GM18511 (cell line): ENCODE data around the gene SPRTN.

Experiments
- ATAC-seq: cut with Tn5 transposase; IDR thresholded peaks from one replicate; pipeline ENCODE4 v1.9.1; 2021; ENCODE audit warnings: mild to moderate bottlenecking, moderate library complexity; ENCODE audit not compliant: unreplicated experiment

Gene SPRTN

GRCh38 chr1:231338270-231339128, at the start of gene SPRTN:
Gene SPRTN, plus strand, starts transcription at chr1:231338293. Its CDS starts 91 bp downstream, at chr1:231338384.
- peak; percentile 10 for ATAC-seq

GRCh38 chr1:231295938-231296337, 42.2 kb upstream of the SPRTN start:
- ATAC-seq = no peak

GRCh38 chr1:231301990-231302389, 36.1 kb upstream of the SPRTN start:
- no peak for ATAC-seq

GRCh38 chr1:231310391-231310934, 27.6 kb upstream of the SPRTN start:
- no peak for ATAC-seq

- ATAC-seq = no peak
Observed at GRCh38 chr1:231311720-231312431, 26.2 kb upstream of the SPRTN start.

GRCh38 chr1:231312432-231312788, 25.7 kb upstream of the SPRTN start:
- no peak for ATAC-seq

- ATAC-seq = no peak
Observed at GRCh38 chr1:231313661-231314060, 24.4 kb upstream of the SPRTN start.

GRCh38 chr1:231315887-231316286, 22.2 kb upstream of the SPRTN start:
- peak; percentile 86 for ATAC-seq

GRCh38 chr1:231317306-231318014, 20.6 kb upstream of the SPRTN start:
- no peak for ATAC-seq

GRCh38 chr1:231318015-231318355, 20.1 kb upstream of the SPRTN start:
- ATAC-seq = no peak

GRCh38 chr1:231318568-231318967, 19.5 kb upstream of the SPRTN start:
- no peak for ATAC-seq

- no peak for ATAC-seq
Observed at GRCh38 chr1:231319080-231319479, 19.0 kb upstream of the SPRTN start.

- ATAC-seq = no peak
Observed at GRCh38 chr1:231322880-231323530, 15.1 kb upstream of the SPRTN start.

- no peak for ATAC-seq
Observed at GRCh38 chr1:231324660-231325059, 13.4 kb upstream of the SPRTN start.

GRCh38 chr1:231326248-231326647, 11.8 kb upstream of the SPRTN start:
- ATAC-seq = no peak

- ATAC-seq = no peak
Observed at GRCh38 chr1:231327617-231328016, 10.5 kb upstream of the SPRTN start.

- ATAC-seq = no peak
Observed at GRCh38 chr1:231329483-231329882, 8.6 kb upstream of the SPRTN start.

- ATAC-seq = no peak
Observed at GRCh38 chr1:231332761-231333160, 5.3 kb upstream of the SPRTN start.

- ATAC-seq = peak; percentile 23
Observed at GRCh38 chr1:231334079-231334666, 3.9 kb upstream of the SPRTN start.

GRCh38 chr1:231334952-231335351, 3.1 kb upstream of the SPRTN start:
- no peak for ATAC-seq
